Body of pancreas (tissue), 4 donors: ENCODE results near the gene TSPEAR. TPM values are rescaled to one million over a fixed set of nuclear protein-coding genes. Genes with fewer than 3 reads are reported as not detected.
A peak's percentile ranks its signal among the peaks of the same experiment; 100 is the strongest.

Source experiments
- ATAC-seq: fragments of 150-250 bp; one replicate; pipeline ENCODE4 v1.9.1; 2016
- DNase-seq, 4 donors: peaks; one replicate each; pipeline ENCODE4 v3.0.0-alpha.2; 2019
- H3K27ac ChIP-seq, 4 donors: fragments of 200-600 bp; sonication (generic); 1 replicate in 3 of 4; 2 replicates in 1 of 4; pipeline versions ENCODE4 v1.5.1 to v1.6.1; 2016 to 2019; ENCODE audit warnings: mild to moderate bottlenecking in 1 of 4, mixed read lengths in 1 of 4, moderate library complexity in 1 of 4
- H3K27me3 ChIP-seq, 2 donors: fragments of 200-600 bp; sonication (generic); one replicate each; pipeline ENCODE4 v1.6.0; 2016; ENCODE audit warnings: mild to moderate bottlenecking in 1 of 2
- H3K36me3 ChIP-seq, 2 donors: fragments of 200-600 bp; sonication (generic); replicated peaks in 1 of 2; 2 replicates each; pipeline ENCODE4 v1.5.1; 2016; ENCODE audit warnings: low read depth in 2 of 2; ENCODE audit not compliant: insufficient read depth in 1 of 2
- H3K4me1 ChIP-seq: fragments of 200-600 bp; sonication (generic); one replicate; pipeline ENCODE4 v1.6.0; 2016
- H3K4me3 ChIP-seq, 2 donors: fragments of 200-600 bp; sonication (generic); 1 replicate in 1 of 2; 2 replicates in 1 of 2; pipeline ENCODE4 v1.5.1; 2016 to 2019
- H3K9me3 ChIP-seq, 3 donors: fragments of 200-600 bp; sonication (generic); 1 replicate in 2 of 3; 2 replicates in 1 of 3; pipeline ENCODE4 v1.5.1; 2016
- POLR2A ChIP-seq, 3 donors: fragments of 450-650 bp; IDR thresholded peaks; one replicate each; pipeline ENCODE4 v1.6.1; 2016; ENCODE audit warnings: antibody characterized with exemption in 3 of 3, mild to moderate bottlenecking in 2 of 3
- WGBS, 2 donors: methylation state at CpG; one replicate each; pipeline ENCODE4 v1.1.5; 2017; 5-methylcytosine and 5-hydroxymethylcytosine counted together
- intact Hi-C: fragments of 100-400 bp; cut with DNase I; formaldehyde crosslinking; loops from one replicate; pipeline ENCODE4 v1.15.1; 2023
- total RNA-seq, 2 donors: library from RNA; depleted of rRNA; stranded (reverse); fragments of >200 nt; gene quantifications; one replicate each; pipeline ENCODE4 v1.1.0, GENCODE V29; 2016
- TF ChIP-seq, protein P1 (sequence below), 7 experiments: fragments of 450-650 bp in 4 of 7; fragments of 200-600 bp in 3 of 7; sonication (generic) in 3 of 7; IDR thresholded peaks; one replicate each; pipeline ENCODE4 v1.5.1; 2016 to 2019; ENCODE audit warnings: antibody characterized with exemption in 7 of 7

TSPEAR gene
- under 1 TPM in 1 of 2 donors, not detected in 1; 0.52 TPM for total RNA-seq

DNA sequence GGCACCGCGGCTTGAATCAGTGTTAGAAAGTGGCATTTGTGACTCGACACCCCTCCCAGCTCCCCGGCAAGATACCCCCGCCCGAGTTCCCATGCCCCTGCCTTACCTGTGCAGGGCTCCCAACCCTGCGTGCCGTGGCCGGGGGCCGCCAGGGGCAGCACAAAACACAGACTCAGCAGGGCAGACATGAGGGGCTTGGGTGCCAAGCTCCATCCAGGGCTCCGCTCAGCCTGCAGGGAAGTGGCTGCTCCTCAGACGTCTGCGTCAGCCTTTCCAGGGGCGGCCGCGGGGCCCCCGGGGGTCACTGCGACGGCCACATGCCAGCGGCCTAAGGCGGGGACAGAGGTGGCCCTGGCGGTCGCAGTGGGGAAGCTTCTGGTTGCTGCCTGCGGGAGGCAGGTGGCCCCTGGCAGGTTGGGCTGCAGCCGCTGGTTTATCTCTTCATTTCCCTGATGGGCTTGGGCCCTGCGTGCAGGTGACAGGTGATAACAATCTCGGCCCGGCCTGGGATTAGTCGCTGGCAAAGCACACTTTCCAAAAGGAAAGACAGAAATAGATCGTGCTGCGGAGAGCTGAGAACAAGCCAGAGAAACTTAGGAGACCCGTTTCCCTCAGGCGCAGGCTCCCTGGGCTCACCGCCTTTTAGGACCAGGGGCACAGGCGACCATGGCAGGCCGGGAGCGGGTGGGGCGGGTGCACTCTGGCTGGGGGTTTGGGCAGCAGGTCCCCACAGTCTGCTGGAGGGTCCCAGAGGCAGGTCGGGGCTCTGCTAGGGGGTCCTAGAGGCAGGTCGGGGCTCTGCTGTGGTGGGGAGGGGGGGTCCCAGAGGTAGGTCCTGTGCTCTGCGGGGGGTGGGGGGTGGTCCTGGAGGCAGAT lies at the start of gene TSPEAR:
TSPEAR (minus strand) TSS at position 246 of the 876 bp plus-strand sequence; CDS start at position 188, 58 bp downstream.
- H3K27ac ChIP-seq: no peak within 1 kb of the TSS
- H3K36me3 ChIP-seq: no peaks in the 10 kb centered on the region
- ATAC-seq: no peak
- H3K27me3 ChIP-seq: peaks cover 0 to 22% of the 10 kb centered on the region in 2 donors
- peak in 1 of 4 donors; percentile 12 for DNase-seq
- TF ChIP-seq, protein P1, sequence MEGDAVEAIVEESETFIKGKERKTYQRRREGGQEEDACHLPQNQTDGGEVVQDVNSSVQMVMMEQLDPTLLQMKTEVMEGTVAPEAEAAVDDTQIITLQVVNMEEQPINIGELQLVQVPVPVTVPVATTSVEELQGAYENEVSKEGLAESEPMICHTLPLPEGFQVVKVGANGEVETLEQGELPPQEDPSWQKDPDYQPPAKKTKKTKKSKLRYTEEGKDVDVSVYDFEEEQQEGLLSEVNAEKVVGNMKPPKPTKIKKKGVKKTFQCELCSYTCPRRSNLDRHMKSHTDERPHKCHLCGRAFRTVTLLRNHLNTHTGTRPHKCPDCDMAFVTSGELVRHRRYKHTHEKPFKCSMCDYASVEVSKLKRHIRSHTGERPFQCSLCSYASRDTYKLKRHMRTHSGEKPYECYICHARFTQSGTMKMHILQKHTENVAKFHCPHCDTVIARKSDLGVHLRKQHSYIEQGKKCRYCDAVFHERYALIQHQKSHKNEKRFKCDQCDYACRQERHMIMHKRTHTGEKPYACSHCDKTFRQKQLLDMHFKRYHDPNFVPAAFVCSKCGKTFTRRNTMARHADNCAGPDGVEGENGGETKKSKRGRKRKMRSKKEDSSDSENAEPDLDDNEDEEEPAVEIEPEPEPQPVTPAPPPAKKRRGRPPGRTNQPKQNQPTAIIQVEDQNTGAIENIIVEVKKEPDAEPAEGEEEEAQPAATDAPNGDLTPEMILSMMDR (IDR thresholded peaks at IDR 0.05): no peak
- TF ChIP-seq POLR2A (IDR thresholded peaks at IDR 0.05): no peak
- peaks cover 13% of the 10 kb centered on the region for H3K4me1 ChIP-seq
- intact Hi-C loops: no loop called here
- H3K9me3 ChIP-seq: no peaks in the 10 kb centered on the region
- WGBS, 2 donors: 0 to 3% methylated on average over 9 to 41 of the region's 41 CpGs
- H3K4me3 ChIP-seq: no peak within 1 kb of the TSS

DNA sequence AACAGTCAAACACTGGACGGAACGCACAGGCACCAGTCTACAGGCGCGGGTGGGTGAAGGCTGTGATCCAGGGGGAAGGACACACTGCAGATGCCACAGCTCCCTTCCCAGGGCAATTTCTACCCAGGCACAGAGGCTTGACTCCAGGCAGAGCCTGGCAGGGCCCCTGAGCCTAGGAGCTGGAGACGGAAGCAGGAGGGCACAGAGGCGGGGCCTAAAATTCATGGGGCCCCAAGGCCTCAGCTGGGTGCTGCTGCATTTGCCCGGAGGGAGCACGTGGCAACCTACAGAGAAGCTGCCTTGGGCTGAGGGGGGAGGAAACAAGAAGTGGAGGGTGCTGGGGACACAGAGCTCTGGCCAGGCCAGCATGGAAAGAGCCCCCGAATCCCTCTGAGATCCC lies 49.0 kb upstream of the TSPEAR start:
- H3K27me3 ChIP-seq: no peaks in the 10 kb centered on the region
- no peak for DNase-seq
- intact Hi-C loops: no loop called here

DNA sequence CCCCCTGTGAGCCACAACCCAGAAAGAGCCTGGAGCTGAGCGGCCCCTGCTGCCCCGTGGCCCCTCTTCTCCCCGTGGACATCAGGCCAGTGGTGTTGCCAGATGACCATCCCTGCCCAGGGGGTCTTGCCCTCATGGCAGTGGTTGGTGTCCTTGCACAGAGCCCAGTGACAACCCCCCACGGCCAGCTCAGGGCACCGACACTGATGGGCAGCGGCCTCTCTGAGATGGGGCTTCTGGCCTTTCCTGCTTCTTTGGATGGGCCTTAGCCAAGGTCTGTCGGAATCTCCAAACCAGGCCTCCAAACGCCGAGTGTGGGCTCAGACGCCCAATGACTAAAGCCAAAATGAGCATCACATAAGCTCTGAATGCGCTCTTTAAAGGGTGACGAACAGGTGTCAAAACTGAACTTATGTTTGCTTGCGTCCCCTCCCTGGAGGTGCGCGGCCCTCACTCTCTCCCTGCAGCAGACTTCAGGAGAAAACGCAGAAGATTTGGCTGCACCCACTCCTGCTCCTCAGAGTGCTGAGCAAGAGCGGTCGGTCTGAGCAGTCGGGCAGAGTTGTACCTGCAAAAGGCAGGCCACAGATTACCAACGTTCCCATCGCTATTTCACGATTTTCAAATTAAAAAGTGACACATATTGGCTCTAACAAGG lies 48.4 kb upstream of the TSPEAR start:
- Histone ChIP-seq H3K4me1 (no peaks in the 10 kb centered on the region), H3K36me3 (no peaks in the 10 kb centered on the region), H3K27ac (no peak overlapping the region), H3K4me3 (no peak overlapping the region), H3K27me3 (no peaks in the 10 kb centered on the region), H3K9me3 (no peaks in the 10 kb centered on the region)
- ATAC-seq (no peak), DNase-seq (no peak)
- TF ChIP-seq POLR2A (IDR thresholded peaks at IDR 0.05): no peak
- TF ChIP-seq, protein P1 (IDR thresholded peaks at IDR 0.05): no peak
- intact Hi-C loops: no loop called here
- 79 to 87% methylated on average over 19 to 22 of the region's 22 CpGs for WGBS, 2 donors

More for the DNA sequence above, 49.0 kb upstream of the TSPEAR start:
- H3K36me3 ChIP-seq: no peaks in the 10 kb centered on the region
- H3K4me3 ChIP-seq: no peak overlapping the region
- no peaks in the 10 kb centered on the region for H3K9me3 ChIP-seq
- 75 to 96% methylated on average over 9 of the region's 9 CpGs for WGBS, 2 donors
- H3K27ac ChIP-seq: no peak overlapping the region
- no peak for ATAC-seq
- TF ChIP-seq, protein P1 (IDR thresholded peaks at IDR 0.05): no peak
- no peak for TF ChIP-seq POLR2A (IDR thresholded peaks at IDR 0.05)
- no peaks in the 10 kb centered on the region for H3K4me1 ChIP-seq

DNA sequence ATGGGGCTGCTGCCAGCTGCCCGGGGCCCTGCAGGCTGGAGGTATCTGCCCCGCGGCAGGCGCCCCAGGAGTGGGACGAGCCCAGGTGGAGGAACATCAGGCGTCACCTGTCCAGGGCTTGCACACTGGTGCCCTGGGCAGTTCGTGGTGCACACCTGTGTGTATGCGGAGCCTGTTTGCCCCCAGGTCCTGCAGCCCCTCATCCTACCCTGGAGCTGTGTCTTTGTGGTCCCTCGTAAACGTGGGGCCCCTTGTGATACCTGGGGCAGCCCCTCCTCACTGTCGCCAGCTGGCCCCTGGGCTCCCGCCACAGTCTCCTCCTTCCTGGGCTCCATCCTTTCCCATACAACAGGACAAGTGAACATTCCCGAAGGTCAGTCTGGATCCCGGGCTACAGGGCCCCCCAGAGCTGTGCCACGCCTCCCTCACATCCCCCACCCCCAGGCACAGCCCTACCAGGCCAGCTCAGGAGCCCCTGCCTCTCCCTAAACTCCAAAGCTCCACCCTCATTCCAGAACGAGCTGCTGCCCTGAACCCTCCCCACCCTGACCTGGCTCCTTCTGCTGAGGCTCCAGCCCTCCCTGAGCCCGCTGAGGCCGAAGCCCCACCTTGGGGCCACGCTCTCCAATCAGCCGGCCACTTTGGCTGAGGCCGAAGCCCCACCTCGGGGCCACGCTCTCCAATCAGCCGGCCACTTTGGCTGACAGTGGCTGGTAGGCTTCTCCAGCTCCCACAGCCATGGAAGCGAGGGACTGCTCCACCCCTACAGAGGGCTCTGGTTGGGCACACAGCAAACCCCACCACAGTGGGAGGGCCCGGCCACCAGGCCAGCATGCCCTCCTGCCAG lies 47.6 kb upstream of the TSPEAR start:
- Histone ChIP-seq H3K4me1 (no peaks in the 10 kb centered on the region), H3K27me3 (no peaks in the 10 kb centered on the region), H3K36me3 (no peaks in the 10 kb centered on the region), H3K27ac (no peak overlapping the region), H3K4me3 (no peak overlapping the region), H3K9me3 (no peaks in the 10 kb centered on the region)
- TF ChIP-seq POLR2A (IDR thresholded peaks at IDR 0.05): no peak
- TF ChIP-seq, protein P1 (IDR thresholded peaks at IDR 0.05): no peak
- DNase-seq (no peak), ATAC-seq (no peak)
- intact Hi-C loops: no loop called here
- WGBS, 2 donors: 60 to 76% methylated on average over 17 to 22 of the region's 26 CpGs
